Activated naive CD8-positive, alpha-beta T cell treated with anti-CD3 and anti-CD28 coated beads, Interleukin-2, amount 10 ng/mL, durations not matched to agents 7 days and 5 days (primary cell): ENCODE data around the gene TMSB15B. TPM values are rescaled to one million over a fixed set of nuclear protein-coding genes. Genes with fewer than 3 reads are reported as not detected.
"Not testable (repeated sequence)": the region's sequence is repeated elsewhere in the genome, so short reads cannot be mapped to it uniquely, and the experiment has no call there.

Experiments
- ATAC-seq: fragments of 150-1000 bp; cut with Tn5 transposase; one replicate; pipeline ENCODE4 v1.10.0; 2021; ENCODE audit warnings: low read depth, moderate library complexity
- POLR2A ChIA-PET: fragments of 350-600 bp; sonication (Branson Sonifier 250); formaldehyde crosslinking; loops from one replicate; lab custom pipeline; 2021; ENCODE audit warnings: antibody characterized with exemption; lab: Charles Lee
- DNase-seq: peaks from one replicate; pipeline ENCODE4 v3.0.0; 2021
- H3K27ac Mint-ChIP-seq: one replicate; pipeline ENCODE4 v1.8.0; 2022; ENCODE audit warnings: mild to moderate bottlenecking, mixed read lengths
- H3K27me3 Mint-ChIP-seq: one replicate; pipeline ENCODE4 v1.8.0; 2022; ENCODE audit warnings: mild to moderate bottlenecking, moderate library complexity, mixed read lengths
- H3K36me3 Mint-ChIP-seq: one replicate; pipeline ENCODE4 v1.8.0; 2021; ENCODE audit warnings: mild to moderate bottlenecking, mixed read lengths
- H3K4me1 Mint-ChIP-seq: one replicate; pipeline ENCODE4 v1.8.0; 2021; ENCODE audit warnings: mixed read lengths
- H3K4me3 Mint-ChIP-seq: one replicate; pipeline ENCODE4 v1.8.0; 2022; ENCODE audit warnings: mild to moderate bottlenecking, moderate library complexity, mixed read lengths
- H3K9me3 Mint-ChIP-seq: one replicate; pipeline ENCODE4 v1.8.0; 2021; ENCODE audit warnings: mixed read lengths
- total RNA-seq, 2 experiments: library from RNA; stranded (reverse); gene quantifications; one replicate each; pipeline ENCODE4 v1.2.3, GENCODE V29; 2021

The TMSB15B gene
- total RNA-seq, 2 experiments from 2014 or later, result 10.1 to 10.4 TPM

DNA sequence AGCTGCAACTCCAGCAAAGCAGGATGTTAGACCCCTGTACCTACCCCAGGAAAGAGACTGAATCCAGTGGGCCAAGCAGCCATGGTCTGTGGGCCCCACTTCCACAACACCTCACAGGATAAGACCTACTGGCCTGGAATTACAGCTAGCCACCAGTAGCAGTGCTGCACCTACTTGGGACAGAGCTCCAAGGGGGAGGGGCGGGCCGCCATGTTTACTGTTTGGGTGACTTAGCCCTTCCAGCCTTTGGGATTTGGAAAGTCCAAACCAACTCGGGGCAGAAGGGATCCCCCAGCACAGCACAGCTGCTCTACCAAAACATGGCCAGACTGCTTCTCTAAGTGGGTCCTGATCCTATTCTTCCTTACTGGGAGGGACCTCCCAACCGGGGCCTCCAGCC is 9.1 kb upstream of the TMSB15B start:
- DNase-seq (no peak), ATAC-seq (no peak)
- H3K36me3 Mint-ChIP-seq, result peaks cover 2% of the 10 kb centered on the region
- no peaks in the 10 kb centered on the region for H3K4me1 Mint-ChIP-seq
- no peak overlapping the region for H3K4me3 Mint-ChIP-seq
- no peak overlapping the region for H3K27ac Mint-ChIP-seq
- POLR2A ChIA-PET, result no interaction called here
- no peaks in the 10 kb centered on the region for H3K9me3 Mint-ChIP-seq
- no peaks in the 10 kb centered on the region for H3K27me3 Mint-ChIP-seq

DNA sequence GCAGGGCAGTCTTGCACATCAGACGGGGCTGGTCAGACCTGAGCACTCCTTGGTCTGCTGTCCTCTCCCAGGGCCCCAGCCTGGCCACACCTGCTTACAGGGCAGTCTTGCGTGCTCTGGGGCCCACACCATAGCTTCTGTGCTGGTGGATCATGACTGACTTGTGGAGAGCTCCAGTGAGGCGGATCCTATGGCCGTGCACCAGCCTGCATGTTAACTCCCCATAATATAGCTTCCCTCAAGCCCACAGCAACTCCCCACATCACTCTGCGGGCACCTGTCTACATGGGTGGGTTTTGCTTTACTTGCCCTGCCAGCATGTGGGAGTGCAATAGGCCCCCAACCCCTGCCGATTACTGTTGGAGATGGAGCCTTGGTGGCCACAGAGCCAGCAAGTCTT is 8.2 kb upstream of the TMSB15B start:
- ATAC-seq (no peak), DNase-seq (no peak)
- H3K27me3 Mint-ChIP-seq, result no peaks in the 10 kb centered on the region
- H3K27ac Mint-ChIP-seq, result no peak overlapping the region
- H3K36me3 Mint-ChIP-seq, result peaks cover 2% of the 10 kb centered on the region
- H3K9me3 Mint-ChIP-seq, result no peaks in the 10 kb centered on the region
- no peaks in the 10 kb centered on the region for H3K4me1 Mint-ChIP-seq
- POLR2A ChIA-PET, result no interaction called here
- H3K4me3 Mint-ChIP-seq, result no peak overlapping the region

DNA sequence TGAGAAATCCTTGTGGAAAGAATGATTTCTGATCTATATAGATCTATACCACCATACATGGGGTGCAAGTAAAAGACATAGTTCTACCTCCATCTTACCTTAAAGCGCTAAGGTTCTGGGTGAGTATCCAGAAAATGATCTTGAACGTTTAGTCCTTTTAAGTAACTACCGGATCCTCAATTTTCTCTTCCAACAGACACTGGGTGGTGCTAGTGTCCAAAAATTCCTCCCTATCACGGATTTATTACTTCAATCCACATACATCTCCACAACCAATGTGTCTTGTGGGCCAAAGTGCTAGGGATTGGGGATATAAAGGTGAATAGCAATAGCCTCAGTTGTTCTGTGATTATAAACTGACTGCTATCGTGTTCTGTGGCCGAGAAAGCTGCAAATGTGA is 1.8 kb upstream of the TMSB15B start:
- H3K36me3 Mint-ChIP-seq, H3K9me3 Mint-ChIP-seq, POLR2A ChIA-PET, H3K4me3 Mint-ChIP-seq, H3K27ac Mint-ChIP-seq, ATAC-seq, H3K4me1 Mint-ChIP-seq, DNase-seq, H3K27me3 Mint-ChIP-seq: not testable (repeated sequence)

DNA sequence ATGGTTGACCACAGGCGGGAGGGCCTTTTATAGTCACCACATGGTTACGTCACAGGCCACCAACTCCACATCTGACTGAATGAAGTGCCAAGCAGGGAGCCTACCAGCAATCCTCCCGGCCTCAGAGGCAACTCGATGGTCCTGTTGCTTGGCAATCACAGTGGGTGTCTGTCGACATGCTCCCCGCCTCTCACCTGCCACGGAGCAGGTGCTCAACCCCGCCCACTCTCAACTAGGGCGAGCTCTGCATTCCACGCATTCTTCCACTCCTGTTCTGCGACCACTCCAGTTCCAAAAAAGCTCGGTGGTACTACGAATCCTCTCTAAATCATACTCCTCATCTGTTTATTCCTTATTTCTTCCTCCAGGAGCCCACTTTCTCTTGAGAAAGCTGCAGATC is 21.1 kb downstream of the TMSB15B start:
- ATAC-seq, DNase-seq, H3K27ac Mint-ChIP-seq, H3K4me3 Mint-ChIP-seq, POLR2A ChIA-PET, H3K9me3 Mint-ChIP-seq, H3K36me3 Mint-ChIP-seq, H3K27me3 Mint-ChIP-seq, H3K4me1 Mint-ChIP-seq: not testable (repeated sequence)

GRCh38 chrX:103999234-103999633 is 36.8 kb downstream of the TMSB15B start:
- DNase-seq (no peak), ATAC-seq (no peak)
- H3K4me3 Mint-ChIP-seq, result no peak overlapping the region
- no peak overlapping the region for H3K27ac Mint-ChIP-seq
- peaks cover 2% of the 10 kb centered on the region for H3K4me1 Mint-ChIP-seq
- H3K36me3 Mint-ChIP-seq, result no peaks in the 10 kb centered on the region
- POLR2A ChIA-PET, result no interaction called here
- no peaks in the 10 kb centered on the region for H3K9me3 Mint-ChIP-seq
- H3K27me3 Mint-ChIP-seq, result no peaks in the 10 kb centered on the region

DNA sequence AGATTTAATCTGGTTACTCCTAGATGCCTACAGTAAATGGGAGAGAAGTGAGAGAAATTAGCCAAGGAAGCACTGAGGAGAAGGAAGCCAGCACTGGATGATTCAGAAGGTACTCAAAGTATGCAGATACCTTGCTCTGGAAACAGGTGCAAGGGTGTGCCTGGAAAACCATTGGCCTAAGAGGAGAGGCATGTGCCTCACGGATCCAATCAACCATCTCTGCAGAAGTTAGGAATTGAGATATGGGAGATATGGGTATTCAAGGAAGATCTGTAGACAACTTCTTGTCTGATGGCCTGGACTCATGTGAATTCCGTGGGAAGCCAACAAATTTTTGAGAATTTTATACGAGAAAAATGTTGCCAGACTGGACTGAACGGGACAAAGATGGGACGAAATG is 46.4 kb downstream of the TMSB15B start:
- no peak for ATAC-seq

DNA sequence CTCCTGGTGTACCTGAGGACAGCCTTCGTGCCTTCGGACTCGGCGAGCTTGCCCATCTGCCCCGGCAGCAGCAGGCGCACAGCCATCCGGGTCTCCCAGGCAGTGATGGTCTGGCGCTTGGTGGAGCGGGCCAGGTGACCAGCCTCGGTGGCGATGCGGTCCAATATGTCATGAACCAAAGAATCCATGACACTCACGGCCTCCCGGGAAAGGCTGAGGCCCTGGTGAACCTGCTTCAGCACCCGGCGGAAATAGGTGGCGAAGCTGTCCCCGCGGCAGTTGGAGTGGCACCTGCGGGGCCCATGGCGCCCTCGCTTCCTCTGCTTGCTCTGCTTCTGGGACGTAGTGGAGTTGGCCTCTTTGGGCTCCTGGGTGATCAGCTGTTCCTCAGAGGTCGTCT is 50.7 kb downstream of the TMSB15B start:
- H3K4me1 Mint-ChIP-seq, result no peaks in the 10 kb centered on the region
- no peaks in the 10 kb centered on the region for H3K9me3 Mint-ChIP-seq
- POLR2A ChIA-PET, result no interaction called here
- no peak overlapping the region for H3K4me3 Mint-ChIP-seq
- no peak for DNase-seq
- no peak for ATAC-seq
- no peaks in the 10 kb centered on the region for H3K27me3 Mint-ChIP-seq
- no peaks in the 10 kb centered on the region for H3K36me3 Mint-ChIP-seq
- no peak overlapping the region for H3K27ac Mint-ChIP-seq

More for the DNA sequence above, 46.4 kb downstream of the TMSB15B start:
- H3K36me3 Mint-ChIP-seq, result no peaks in the 10 kb centered on the region
- no peak overlapping the region for H3K27ac Mint-ChIP-seq
- POLR2A ChIA-PET, result no interaction called here
- H3K9me3 Mint-ChIP-seq, result no peaks in the 10 kb centered on the region
- H3K4me3 Mint-ChIP-seq, result no peak overlapping the region
- H3K4me1 Mint-ChIP-seq, result no peaks in the 10 kb centered on the region
- H3K27me3 Mint-ChIP-seq, result no peaks in the 10 kb centered on the region
- no peak for DNase-seq

GRCh38 chrX:104013606-104014005 is 51.2 kb downstream of the TMSB15B start, which contains the start of gene H2BW1:
Gene H2BW1, minus strand, starts transcription at chrX:104013708. Its CDS starts 132 bp downstream, at chrX:104013576.
- Mint-ChIP-seq H3K27ac (no peak within 1 kb of the TSS), H3K27me3 (peaks cover 2% of the 10 kb centered on the region), H3K9me3 (no peaks in the 10 kb centered on the region), H3K36me3 (no peaks in the 10 kb centered on the region), H3K4me3 (no peak within 1 kb of the TSS), H3K4me1 (no peaks in the 10 kb centered on the region)
- POLR2A ChIA-PET, result no interaction called here
- ATAC-seq (no peak), DNase-seq (no peak)

- H3K36me3 Mint-ChIP-seq, H3K27ac Mint-ChIP-seq, DNase-seq, POLR2A ChIA-PET, H3K27me3 Mint-ChIP-seq, H3K9me3 Mint-ChIP-seq, ATAC-seq, H3K4me1 Mint-ChIP-seq, H3K4me3 Mint-ChIP-seq: not testable (repeated sequence)
Observed at GRCh38 chrX:104015576-104015975, 53.1 kb downstream of the TMSB15B start.

Other genes with a start within 250 kb of the TMSB15B start
- gene PLP1, start 185.8 kb upstream of the TMSB15B start, total RNA-seq, result not detected
- gene RAB9B, start 130.4 kb upstream of the TMSB15B start, total RNA-seq, result under 1 TPM; 0.33 to 0.37 TPM
- gene H2BW1, start 51.1 kb downstream of the TMSB15B start, total RNA-seq, result not detected
- not detected for gene H2BW2, start 77.3 kb downstream of the TMSB15B start, total RNA-seq
- 1 to 10 TPM; 4.3 to 5.1 TPM for gene TMSB15C, start 113.6 kb downstream of the TMSB15B start, total RNA-seq
- 10 to 100 TPM in 1 of 2 experiments, 1 to 10 TPM in 1; 8.8 to 13.5 TPM for gene ZCCHC18, start 149.9 kb downstream of the TMSB15B start, total RNA-seq
- 10 to 100 TPM; 13.9 to 15.0 TPM for gene SLC25A53, start 194.4 kb downstream of the TMSB15B start, total RNA-seq
- gene FAM199X, start 203.8 kb downstream of the TMSB15B start, total RNA-seq, result 10 to 100 TPM; 13.4 to 14.0 TPM